Kidney (tissue), 14 donors: ENCODE data around the gene GNG4. TPM values are rescaled to one million over a fixed set of nuclear protein-coding genes. Genes with fewer than 3 reads are reported as not detected.

Experiments used
- DNase-seq, 5 donors: peaks; one replicate each; pipeline ENCODE4 v3.0.0-alpha.2; 2013 to 2020
- FAIRE-seq: peaks from 2 replicates; lab custom pipeline; 2012; peaks lifted over from hg19 to GRCh38; lab: Jason Lieb, UNC
- H3K27ac ChIP-seq, 2 donors: one replicate each; pipeline ENCODE4 v1.7.0; 2013; ENCODE audit warnings: low read depth in 2 of 2, low read length in 2 of 2, inconsistent platforms in 1 of 2
- H3K27me3 ChIP-seq: one replicate; pipeline ENCODE4 v1.7.1; 2013; ENCODE audit warnings: low read length, inconsistent platforms; ENCODE audit not compliant: control insufficient read depth, insufficient read depth
- H3K36me3 ChIP-seq, 3 donors: one replicate each; pipeline versions ENCODE4 v1.7.0 to v1.7.1; 2013; ENCODE audit warnings: low read length in 3 of 3, control low read depth in 1 of 3, inconsistent platforms in 1 of 3; ENCODE audit not compliant: insufficient read depth in 3 of 3, control insufficient read depth in 2 of 3
- H3K4me1 ChIP-seq, 3 donors: one replicate each; pipeline versions ENCODE4 v1.7.0 to v1.7.1; 2013; ENCODE audit warnings: low read length in 3 of 3, inconsistent platforms in 1 of 3, low read depth in 1 of 3; ENCODE audit not compliant: control insufficient read depth in 2 of 3, insufficient read depth in 2 of 3
- H3K4me3 ChIP-seq, 3 donors: one replicate each; pipeline versions ENCODE4 v1.7.0 to v1.8.1; 2013; ENCODE audit warnings: low read length in 3 of 3, control low read depth in 1 of 3, inconsistent platforms in 1 of 3
- H3K9ac ChIP-seq, 3 donors: one replicate each; pipeline versions ENCODE4 v1.7.0 to v1.7.1; 2013; ENCODE audit warnings: low read length in 3 of 3, control low read depth in 1 of 3, inconsistent platforms in 1 of 3
- H3K9me3 ChIP-seq, 3 donors: one replicate each; pipeline versions ENCODE4 v1.7.0 to v1.7.1; 2013; ENCODE audit warnings: low read length in 3 of 3, control low read depth in 1 of 3, inconsistent platforms in 1 of 3; ENCODE audit not compliant: control insufficient read depth in 2 of 3, insufficient read depth in 1 of 3
- CTCF ChIP-seq: IDR thresholded peaks from 3 replicates; pipeline ENCODE4 v1.5.1; 2012; ENCODE audit warnings: mild to moderate bottlenecking, moderate library complexity, borderline replicate concordance; ENCODE audit not compliant: insufficient read depth; ENCODE audit errors: extremely low read depth
- intact Hi-C: fragments of 100-400 bp; cut with DNase I; formaldehyde crosslinking; loops from one replicate; pipeline ENCODE4 v1.11.1; 2022
- polyA plus RNA-seq: library from polyadenylated mRNA; stranded (reverse); fragments of 350-450 nt; fragmentation: Illumina TruSeq; extraction: RNeasy Lipid Tissue Mini Kit (QIAGEN cat#74804); gene quantifications from one replicate; pipeline ENCODE4 v1.2.3, GENCODE V29; 2014; ENCODE audit warnings: low read depth, low replicate concordance; ENCODE audit not compliant: insufficient read depth
- total RNA-seq: library from RNA; stranded (reverse); fragmentation: NEBNext Ultra II Directional; extraction: Animal tissue kit (Norgen Biotek cat#: 25700); gene quantifications from one replicate; pipeline ENCODE4 v1.2.1, GENCODE V29; 2021
- donor health status: control.
- donor health status: control.
- donor health status: control.
- donor health status: control.
- donor health status: control.
- donor health status: DM: yes; HTN: yes; CAD: no.
- donor health status: Normal renal cell carcinoma (clear cell type).

The GNG4 gene
- total and polyA plus RNA-seq, 2 donors from 2014 or later, result 4.5 TPM; not detected in 1

GRCh38 chr1:235513495-235514366, 135.9 kb downstream of the GNG4 start:
- FAIRE-seq, result peak; percentile 82

GRCh38 chr1:235511470-235512240, 137.9 kb downstream of the GNG4 start:
- no peak overlapping the region for H3K4me3 ChIP-seq
- TF ChIP-seq CTCF, result no peak
- H3K9me3 ChIP-seq, result no peaks in the 10 kb centered on the region
- no peak overlapping the region for H3K27ac ChIP-seq
- intact Hi-C loops, result no loop called here
- H3K36me3 ChIP-seq, result no peaks in the 10 kb centered on the region
- H3K9ac ChIP-seq, result no peak overlapping the region
- H3K4me1 ChIP-seq, result no peaks in the 10 kb centered on the region
- no peaks in the 10 kb centered on the region for H3K27me3 ChIP-seq
- FAIRE-seq (no peak), DNase-seq (no peak)

More at GRCh38 chr1:235513495-235514366, 135.9 kb downstream of the GNG4 start:
- peak; percentile 87 for TF ChIP-seq CTCF
- no peak overlapping the region for H3K9ac ChIP-seq
- H3K4me3 ChIP-seq, result no peak overlapping the region
- no peaks in the 10 kb centered on the region for H3K27me3 ChIP-seq
- no peaks in the 10 kb centered on the region for H3K36me3 ChIP-seq
- intact Hi-C loops, result no loop called here
- H3K9me3 ChIP-seq, result no peaks in the 10 kb centered on the region
- H3K4me1 ChIP-seq, result no peaks in the 10 kb centered on the region
- peak in 3 of 5 donors; percentile 48 to 91 (median 88) for DNase-seq
- no peak overlapping the region for H3K27ac ChIP-seq

GRCh38 chr1:235510823-235511222, 138.8 kb downstream of the GNG4 start:
- TF ChIP-seq CTCF, result no peak
- no peaks in the 10 kb centered on the region for H3K4me1 ChIP-seq
- H3K27ac ChIP-seq, result no peak overlapping the region
- no peaks in the 10 kb centered on the region for H3K9me3 ChIP-seq
- DNase-seq, result no peak
- H3K27me3 ChIP-seq, result no peaks in the 10 kb centered on the region
- no peak overlapping the region for H3K4me3 ChIP-seq
- no peak for FAIRE-seq
- H3K9ac ChIP-seq, result no peak overlapping the region
- H3K36me3 ChIP-seq, result no peaks in the 10 kb centered on the region
- intact Hi-C loops, result no loop called here
